GM19455 (cell line): ENCODE data around the gene AK9.

Experiments used
- ATAC-seq: cut with Tn5 transposase; IDR thresholded peaks from one replicate; pipeline ENCODE4 v1.9.1; 2021; ENCODE audit not compliant: unreplicated experiment

AK9 gene

DNA sequence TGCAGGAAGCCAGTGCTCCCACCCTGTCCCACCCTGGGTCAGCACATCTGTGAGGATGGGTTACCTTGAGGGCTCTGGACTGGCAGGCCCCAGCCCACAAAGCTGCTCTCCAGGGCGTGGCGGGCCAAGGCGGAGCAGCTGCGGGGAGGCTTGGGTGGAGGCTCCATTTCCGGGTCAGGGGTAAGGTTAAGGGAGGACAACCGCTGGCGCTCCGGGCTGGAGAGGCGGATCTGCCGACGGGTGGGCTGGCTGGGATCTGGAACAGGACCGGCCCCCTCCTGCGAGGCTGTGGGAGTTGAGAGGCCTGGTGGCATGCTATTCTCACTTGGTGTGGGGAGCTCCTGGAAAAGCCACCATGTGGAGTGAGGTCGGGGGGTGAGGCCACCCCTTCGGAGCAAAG lies 244.9 kb downstream of the AK9 start:
- ATAC-seq: no peak

DNA sequence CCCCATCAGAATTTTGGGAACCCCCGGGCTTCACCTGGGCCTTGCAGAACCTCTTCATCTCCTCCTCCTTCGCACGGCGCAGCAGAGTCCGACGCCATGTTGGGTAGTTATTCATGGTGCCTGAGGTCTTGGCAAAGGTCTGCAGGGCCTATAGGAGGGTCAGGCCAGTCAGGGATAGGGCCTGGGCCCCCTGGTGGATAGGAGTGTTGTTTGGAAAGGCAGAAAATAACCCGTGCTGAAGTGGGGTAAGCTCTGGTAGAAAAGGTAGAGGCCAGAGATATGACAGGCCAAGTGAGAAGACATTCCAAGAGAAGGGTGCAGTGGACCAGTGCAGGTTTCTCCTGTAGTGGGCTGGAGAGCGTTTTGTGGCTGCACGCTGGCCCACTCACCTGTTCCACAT lies 245.6 kb downstream of the AK9 start:
- no peak for ATAC-seq

DNA sequence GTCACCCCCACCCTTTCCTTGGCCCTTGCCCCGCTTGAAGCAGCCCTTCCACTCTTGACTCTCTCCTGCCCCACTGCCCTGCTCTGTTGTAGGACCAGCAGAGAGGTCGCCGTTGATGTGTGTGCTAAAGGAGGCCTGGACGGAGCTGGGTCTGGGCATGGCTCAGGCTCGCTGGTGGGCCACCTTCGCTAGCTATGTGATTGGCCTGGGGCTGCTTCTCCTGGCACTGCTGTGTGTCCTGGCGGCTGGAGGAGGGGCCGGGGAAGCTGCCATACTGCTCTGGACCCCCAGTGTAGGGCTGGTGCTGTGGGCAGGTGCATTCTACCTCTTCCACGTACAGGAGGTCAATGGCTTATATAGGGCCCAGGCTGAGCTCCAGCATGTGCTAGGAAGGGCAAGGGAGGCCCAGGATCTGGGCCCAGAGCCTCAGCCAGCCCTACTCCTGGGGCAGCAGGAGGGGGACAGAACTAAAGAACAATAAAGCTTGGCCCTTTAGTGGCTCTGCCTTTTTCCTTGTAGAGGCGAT lies 247.5 kb downstream of the AK9 start:
- ATAC-seq: no peak
